Measurements from ENCODE around the gene E2F1.

E2F1 gene

DNA sequence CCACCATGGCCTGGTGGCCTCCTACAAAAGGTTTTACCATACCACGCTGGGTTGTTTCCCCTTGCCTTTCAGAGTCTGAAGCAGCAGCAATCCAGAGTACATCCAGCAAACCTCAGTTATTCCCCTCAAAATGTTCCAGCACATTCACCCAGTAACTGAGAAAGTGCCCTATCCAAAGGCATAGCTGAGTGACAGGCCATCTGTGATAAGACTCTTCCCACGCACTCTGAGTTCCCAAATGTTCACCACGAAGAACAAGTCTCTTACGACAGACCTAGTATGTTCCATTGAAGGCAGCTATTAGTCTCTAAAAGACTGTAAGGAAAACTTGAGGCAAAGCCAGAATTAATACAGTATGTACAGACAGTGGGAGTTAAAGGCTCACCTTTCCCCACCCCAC lies 55.7 kb downstream of the E2F1 start:
- DNase-seq, result no peak

DNA sequence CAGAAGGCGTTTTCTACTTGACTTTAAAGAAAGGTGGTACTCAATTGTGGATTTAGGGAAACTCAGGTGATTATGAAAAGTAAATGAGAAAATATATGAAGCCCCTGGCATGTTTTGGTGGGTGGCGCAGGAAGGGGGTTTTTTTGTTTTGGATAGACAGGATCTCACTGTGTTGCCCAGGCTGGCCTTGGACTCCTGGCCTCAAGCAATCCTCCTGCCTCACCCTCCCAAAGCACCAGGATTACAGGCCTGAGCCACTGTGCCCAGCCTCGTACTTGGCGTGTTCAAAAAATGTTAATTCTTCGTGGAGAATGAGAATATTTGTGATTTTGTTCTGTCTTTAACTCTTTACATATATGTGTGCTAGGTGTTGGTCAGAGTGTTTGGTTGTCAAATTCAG lies 56.2 kb downstream of the E2F1 start:
- no peak for DNase-seq

DNA sequence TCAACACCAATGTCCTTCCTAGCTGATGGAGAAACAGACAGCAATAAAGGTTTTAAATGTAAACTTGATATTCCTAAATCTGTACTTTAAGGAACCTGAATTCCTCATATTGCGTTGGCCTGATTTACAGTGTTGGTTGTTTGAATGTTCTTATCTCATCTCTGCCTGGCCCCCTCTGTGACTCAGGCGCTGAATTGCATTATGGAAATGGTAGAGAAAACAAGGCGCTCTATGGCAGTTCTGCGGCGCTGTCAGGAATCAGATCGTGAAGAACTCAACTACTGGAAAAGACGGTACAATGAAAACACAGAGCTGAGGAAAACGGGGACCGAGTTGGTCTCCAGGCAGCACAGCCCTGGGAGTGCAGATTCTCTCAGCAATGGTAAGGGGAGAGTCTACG lies 56.7 kb downstream of the E2F1 start:
- no peak for DNase-seq

DNA sequence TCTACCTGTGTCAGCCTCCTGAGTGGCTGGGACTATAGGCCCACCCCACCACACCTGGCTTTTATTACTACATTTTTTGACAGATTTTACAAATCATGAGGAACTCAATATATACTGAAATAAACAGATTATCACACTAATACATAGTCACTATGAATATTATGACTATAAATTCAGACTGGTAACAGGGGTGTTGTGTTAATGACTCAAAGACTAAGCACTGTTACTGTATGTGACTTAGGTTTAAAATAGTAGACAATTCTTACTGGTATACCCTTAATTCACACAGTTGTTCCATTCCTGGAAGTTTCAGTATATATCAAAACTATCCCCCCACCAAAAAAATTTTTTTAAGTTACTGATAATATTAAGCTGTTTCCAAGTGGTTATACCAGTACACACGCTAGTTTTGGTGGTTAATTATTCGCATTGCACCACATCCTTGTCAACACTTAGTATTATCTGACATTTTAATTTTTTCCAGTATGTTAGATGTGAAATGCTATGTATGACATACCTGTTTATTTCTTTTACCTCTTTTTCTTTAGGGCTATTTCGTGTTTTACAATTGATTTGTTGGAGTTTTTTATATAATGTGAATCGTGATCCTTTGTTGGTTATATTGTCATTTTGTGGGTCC lies 58.5 kb downstream of the E2F1 start:
- DNase-seq, result no peak

DNA sequence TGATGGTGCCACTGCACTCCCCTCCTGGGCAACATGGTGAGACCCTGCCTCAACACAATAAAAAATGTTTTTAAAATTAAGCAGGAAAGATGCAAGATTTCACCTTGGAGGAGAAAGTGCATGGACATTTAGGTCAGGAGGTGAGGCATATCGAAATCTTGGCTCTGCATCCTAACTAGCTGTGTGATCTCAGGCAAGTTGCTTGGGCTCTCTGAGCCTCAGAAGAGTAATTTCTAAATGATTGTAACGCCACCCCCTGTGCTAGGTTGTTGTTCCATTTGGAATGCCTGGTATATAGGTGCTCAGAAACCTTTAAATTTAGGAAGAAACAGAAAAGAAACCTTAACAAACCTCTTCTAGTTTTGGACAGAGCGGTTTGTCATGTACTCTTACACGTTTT lies 60.0 kb downstream of the E2F1 start:
- no peak for DNase-seq

Measured in OCI-M1 (cell line).